DMS153 treated with DMSO at 0.1 percent for 48 hours (cell line): Measurements from ENCODE around the gene LIPC.

Experiments used
- DNase-seq: peaks from one replicate; lab custom pipeline; 2025; ENCODE audit not compliant: unreplicated experiment; lab: John Stamatoyannopoulos, UW

The LIPC gene

DNA sequence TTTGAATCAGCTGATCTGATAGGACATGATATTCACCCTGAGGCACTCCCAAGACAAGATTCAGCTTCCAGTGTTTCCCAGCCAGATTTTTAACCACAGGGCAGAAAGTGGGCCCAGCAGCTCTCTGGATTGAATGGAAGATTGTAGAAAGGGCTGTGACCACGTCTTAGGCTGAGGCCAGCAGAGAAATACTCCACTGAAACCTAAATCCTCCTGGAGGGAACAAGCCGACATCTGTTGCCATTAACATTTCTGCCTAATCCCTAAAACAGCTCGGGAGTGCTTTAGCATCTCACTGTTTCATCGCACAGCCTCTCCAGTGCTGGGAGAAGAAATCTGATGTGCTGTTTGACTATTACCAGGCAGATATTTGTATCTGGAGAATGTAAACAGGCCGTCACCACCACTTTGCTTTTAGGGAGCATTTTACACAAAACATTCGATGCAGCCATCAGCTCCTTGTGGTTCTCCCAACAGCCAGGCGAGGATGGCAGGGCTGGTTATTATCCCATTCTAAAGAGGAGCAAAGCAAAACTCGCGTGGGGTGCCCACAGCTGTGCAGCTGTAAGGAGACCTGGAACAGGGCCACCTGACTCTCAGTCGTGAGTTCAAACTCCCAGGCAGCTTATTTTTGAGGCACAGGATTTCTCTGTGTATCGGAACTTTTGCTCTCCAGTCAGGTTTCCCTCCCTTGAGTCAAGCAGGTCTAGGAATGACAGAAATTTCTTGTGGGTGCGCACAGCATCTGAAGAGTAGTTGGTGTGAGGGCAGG lies 117.4 kb downstream of the LIPC start:
- no peak for DNase-seq

DNA sequence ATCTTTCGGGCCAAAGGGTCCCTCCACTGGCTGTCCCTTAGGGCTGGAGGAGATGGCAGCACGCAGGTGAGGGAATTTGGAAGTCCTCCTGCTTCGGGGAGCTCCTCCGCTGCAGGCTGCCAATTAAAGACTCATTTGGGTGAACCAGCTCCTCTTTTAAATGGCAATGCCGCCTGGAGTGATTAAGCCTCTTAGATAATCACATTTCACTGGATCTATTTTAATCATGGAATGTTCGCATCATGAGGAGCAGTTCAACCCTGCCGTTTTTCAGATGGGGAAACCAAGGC lies 117.9 kb downstream of the LIPC start:
- no peak for DNase-seq

DNA sequence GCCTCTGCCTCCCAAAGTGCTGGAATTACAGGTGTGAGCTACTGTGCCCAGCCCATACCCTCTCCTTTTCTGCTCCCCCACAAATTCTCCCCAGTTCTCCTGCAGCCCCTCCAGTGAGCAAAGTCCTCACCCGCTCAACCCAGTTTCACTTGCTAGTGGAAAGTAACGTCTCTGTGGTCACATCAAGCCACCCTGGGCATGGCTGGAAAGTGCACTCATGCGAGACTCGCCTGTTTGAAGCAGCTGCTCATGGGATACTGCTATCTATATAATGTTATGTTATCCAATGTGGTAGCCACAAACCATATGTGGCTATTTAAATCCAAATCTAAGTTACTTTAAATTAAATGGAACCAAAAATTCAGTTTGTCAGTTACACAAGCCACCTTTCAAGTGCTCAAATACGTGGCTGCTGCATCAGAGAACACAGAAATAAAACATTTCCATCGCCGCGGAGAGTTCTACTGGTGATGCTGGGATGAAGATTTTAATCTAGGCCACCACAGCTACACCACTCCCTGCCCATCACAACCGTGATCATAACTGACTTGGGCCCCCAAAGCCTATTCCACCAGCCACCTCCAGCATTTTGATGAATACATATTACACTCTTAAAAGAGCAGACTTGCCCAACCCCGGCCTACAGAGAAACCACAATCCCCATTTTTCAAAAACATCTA lies 119.4 kb downstream of the LIPC start:
- no peak for DNase-seq

DNA sequence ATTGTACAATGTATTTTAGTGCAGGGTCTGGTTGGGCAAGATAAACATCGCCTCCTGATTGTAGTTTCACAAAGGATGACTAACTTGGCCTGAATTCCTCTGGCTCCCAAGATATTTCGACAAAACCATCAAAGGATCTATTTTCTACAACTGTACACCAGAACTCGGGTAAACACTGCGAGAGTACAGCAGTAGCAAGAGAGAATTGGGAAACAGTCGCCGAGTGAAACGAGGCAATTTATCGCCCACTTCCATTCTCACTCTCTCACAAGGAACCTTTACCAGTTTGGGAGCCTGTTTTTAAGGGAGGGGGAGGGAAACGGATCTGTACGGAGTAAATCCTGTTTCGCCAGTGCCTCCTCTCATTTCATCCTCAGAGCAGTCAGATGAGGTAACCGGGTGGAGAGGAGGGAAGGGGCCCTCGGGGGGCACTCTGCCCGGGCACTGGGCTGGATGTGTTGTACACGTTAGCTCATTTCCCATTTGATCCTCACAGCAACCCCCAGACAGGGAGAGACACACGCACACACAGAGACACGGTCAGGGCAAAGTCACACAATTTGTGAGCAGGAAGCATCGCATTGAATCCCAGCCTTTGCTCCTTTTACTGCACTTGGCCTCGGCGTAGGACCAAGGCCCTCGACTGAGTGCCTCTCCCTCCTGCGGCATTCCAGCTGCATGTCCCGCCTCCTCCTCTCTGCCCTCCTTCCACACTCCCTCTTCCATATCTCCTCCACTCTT lies 120.1 kb downstream of the LIPC start:
- DNase-seq, result no peak

DNA sequence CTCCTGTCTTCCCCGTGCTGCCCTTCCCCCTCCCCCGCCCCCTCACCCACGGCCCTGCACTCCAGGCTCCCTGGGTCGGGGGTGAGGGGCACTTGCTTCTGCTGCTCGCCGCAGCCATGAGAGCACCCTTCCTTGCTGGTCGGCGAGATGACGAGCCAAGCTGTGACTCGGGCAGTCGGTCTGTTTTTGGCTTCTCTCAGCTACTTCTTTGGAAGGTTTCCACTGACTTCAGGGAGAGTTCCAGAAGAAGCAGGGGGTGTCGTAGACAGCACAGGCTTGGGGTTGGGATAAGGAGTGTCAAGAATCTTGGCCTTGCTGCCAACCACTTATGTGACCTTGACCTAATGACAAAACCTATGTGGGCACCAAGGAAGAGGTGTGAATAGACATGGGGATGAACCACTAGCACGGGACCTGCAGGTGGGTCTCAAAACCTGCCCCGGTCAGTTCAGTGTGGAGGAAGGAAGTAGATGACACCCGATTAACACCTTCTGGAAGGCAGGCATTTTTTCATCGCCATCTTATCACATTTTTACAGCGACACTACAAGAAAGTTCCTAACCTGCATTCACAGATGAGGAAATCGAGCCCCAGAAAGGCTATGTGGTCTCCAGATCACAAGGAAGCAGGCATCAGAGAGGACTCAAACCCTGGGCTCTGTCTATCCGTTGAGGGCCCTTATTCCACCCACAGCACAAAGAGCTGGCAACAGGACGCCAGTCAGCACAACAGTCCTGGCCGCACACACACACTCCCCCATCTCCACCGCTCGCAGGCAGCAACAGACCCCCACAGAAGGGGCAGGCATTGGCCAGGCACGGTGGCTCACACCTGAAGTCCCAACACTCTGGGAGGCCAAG lies 120.9 kb downstream of the LIPC start:
- DNase-seq, result no peak

DNA sequence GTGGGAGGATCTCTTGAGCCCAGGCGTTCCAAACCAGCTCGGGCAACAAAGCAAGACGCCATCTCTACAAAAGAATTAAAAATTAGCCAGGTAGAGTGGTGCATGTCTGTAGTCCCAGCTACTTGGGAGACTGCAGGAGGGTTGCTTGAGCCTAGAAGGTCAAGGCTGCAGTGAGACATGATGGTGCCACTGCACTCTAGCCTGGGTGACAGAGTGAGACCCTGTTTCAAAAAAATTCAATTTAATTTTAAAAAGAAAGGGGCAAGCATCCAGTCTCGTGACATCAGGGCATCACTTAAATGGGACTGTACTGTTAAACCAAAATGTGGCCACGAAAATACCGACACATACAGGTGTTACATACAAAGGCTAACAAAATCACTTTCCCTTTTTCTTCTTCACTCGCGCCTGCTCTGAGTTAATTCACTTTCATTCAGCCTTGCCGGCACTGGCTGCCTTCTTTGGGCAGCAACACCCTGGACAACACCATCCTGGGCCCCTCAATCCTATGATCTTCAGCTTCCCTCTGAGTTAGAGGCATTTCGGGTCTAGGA lies 121.7 kb downstream of the LIPC start:
- no peak for DNase-seq

DNA sequence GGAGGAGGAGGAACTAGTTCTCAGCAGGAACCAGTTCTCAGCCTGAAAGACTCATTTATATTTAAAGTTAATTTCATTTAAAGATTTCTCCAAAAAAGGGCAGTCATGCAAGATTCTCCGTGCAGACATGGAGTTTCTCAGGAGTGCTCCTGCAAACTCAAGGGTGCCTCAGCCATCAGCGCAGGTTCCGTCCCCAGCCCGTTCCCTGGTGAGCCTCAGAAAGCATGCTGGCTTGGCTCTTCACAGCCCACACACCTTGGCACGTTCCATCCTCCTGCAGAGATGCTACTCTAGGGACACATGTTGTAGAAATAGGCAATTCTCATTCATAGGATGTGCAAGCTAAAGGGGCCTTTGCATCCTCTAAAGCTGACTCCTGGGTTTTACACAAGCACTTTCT lies 123.0 kb downstream of the LIPC start:
- no peak for DNase-seq

DNA sequence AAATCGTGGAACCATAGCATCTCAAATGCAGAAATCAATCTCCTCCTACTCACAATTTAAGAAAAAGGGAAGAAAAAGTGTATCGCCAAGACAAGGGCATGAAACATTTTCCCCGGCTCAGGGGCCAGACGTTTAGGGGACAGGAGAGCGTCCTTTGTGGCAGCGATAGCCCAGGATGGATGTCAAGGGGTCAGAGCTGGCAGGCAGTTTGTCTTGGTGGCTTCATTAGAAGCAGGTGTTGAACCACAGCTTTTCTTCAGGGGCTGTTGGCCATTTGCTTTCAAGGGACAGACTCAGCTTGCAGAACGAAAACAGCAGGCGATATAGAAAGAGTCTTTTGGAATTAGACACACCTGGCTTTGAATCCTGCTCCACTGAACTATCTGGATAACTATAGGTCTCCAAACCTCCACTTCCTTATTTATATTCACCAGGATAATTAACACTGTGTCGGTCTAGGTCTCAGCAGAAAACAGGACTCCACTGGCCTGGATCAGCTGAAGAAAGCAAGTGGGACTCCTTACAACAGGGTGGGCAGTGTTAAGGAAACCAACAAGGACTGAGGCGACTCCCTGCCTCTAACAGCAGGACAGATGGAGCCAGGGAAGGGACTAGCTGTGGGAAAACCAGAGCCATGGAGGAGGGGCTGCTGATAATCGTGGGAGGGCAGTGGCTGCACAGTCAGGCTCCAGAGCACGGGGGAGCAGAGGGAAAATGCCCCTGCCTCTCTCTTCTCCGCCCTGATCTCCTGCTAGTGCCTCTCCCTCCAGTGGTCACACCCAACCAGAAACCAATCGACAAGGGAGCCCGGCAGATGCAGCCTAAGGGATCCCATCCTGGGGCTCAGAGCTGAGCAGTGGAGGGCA lies 123.6 kb downstream of the LIPC start:
- DNase-seq, result no peak

DNA sequence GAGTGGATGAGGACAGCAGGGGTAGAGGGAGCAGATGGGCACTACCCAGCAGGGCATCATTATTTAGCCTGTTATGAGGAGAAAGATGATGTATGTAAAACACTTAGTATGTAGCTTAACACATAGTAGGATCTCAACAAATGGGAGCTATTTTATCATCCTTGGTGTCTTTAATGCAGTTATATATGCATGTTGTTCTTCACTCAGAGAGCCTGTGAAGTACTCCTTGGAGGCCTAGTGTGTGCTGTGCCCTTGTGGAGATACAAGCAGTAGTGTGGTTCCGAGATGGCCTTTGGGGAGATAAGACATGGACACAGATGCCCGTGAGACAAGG lies 124.2 kb downstream of the LIPC start:
- no peak for DNase-seq

DNA sequence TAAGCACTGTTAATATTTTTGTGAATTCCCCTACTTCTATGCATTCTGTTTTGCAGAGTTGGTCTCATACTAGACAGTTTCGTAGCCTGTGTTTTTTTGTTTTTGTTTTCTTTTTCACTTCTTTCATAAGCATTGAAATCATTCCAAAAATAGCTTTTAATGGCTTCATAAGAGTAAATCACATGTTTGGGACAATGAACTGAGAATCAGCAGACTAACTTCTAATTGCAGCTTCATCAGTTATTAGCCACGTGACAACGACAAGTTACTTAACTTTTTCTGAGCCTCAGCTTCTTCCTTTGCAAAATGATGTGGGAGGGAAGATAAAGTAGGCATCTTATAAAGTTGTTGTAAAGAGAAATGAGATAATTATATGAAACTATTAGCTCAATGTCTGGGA lies 124.8 kb downstream of the LIPC start:
- DNase-seq, result no peak

DNA sequence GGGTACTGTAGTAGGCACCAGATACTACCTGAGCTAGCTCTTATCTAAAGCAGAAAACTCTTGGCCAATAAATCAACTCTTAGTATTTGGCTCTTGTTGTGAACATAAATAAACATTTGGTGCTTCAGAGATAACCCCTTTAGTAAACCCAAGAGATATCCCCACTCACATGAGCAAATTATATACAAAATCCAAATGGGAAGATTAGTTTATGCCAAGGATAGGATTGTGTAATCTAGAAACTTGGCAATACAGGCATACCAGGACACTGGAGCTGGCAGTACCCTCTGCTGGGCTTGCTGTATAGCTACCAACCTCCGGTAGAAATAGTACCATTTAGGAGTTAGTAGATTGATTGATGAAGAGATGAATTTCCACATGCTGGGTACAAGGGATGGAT lies 127.0 kb downstream of the LIPC start:
- no peak for DNase-seq

DNA sequence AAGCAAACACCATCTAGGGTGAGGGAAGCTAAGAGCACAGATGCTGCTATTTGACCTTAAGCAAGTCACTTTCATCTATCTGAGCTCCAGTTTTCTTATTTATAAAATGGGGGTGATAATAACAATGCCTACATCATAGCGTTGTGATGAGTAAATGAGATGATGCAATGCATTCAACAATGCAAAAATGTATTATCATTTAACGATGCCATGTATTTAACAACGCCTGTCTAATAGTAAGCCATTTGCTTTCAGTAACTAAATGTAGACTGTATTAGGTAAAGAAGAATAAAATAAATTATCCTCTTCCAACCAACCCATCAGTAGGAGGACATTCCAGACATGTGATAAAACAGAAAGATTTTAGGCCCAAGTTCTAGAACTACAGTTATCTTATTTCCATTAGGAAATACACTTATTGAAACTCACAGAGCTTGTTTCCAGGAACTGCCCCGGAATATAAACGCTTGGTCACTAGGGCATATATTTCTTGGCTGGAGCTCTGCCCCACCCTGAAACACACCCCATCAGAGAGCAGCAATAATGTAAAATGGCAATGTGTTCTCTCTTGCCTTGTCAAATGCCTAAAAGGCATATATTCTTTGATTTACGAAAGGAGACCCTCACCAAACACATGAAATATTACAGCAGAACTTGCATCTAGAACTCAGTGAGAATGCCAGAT lies 128.3 kb downstream of the LIPC start:
- DNase-seq, result no peak

DNA sequence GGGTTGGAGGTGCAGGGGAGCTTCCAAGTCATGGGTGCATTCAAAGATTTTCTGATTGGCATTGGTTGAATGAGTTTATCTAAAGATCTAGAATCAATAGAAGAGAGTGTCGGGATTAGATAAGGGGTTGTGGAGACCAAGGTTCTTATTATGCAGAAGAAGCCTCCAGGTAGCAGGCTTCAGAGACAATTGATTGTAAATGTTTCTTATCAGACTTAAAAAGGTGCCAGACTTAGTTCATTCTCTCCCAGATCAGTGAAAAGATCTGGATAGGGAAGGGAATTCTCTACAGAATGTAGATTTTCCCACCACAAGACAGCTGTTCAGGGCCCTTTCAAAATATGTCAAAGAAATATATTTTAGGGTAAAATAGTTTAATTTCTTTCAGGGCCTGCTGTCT lies 129.5 kb downstream of the LIPC start:
- DNase-seq, result no peak

DNA sequence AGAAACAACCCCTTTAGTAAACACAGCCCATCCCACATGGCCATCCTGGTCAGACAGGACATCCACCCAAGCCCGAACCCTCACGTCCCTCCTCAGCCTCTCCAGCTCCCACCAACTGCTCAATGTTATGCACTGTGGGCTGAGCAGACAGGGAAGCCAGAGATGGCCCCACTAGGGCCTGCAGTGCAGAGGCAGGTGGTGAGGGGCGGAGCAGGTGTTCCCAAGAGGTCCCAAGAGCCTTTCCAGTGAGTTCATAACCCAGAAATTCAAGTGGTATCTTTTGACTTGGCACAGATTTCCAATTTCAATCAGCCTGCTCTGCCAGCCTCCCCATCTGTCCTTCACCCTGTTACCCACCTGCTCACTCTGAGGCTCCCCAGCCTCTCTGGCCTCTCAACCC lies 130.3 kb downstream of the LIPC start:
- DNase-seq, result no peak

DNA sequence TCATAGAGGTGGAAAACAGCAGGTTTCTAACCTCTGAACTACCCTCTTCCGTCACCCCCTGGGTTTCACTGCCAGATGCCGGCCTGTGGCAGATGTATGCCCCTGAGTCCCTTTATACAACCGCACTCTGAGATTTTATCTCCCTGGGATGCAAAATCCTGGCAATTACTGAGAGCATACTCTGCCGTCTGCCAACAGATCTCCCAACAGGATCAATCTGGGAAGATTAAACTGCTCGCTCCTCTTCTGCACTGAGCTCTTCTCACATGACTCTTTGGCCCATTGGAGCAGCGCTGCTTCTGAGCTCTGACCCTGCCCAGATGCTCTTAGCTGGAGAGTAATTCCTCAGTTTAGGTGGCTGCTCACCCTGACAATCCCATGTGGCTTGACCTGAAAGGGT lies 133.2 kb downstream of the LIPC start:
- no peak for DNase-seq

DNA sequence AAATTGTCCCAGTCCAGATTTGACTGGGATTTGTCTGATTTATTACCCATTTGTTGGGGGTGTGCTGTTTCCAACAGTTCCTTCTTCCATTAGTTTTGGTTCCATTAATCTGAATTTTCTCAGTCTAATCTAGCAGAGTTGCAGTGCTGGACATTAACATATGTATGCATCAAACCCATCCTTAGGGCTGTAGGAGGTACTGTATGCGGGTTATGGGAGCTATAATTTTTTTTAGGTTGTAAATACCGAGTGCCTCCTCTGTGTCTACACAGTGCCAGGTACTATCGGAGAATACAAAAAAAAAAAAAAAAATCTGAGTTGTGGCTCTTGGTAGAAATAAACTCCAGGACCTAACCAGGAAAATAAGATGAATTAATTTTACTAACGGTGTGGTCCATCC lies 133.8 kb downstream of the LIPC start:
- DNase-seq, result no peak

DNA sequence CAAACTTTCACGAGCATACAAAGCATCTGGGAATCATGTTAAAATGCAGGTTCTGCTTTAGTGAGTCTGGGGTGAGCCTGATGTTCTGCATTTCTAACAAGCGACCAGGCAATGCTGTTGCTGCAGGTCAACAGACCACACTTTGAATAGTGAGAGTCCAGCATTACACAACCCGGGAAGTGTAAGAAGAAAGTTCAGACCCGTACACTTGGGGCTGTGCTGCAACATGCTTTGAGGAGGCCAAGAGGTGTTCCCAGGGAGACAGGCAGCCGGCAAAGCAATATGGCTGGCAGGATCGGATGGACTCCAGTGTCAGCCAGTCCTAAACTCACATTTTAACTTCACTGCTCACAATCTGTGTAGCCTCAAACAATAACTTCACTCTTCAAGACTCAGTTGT lies 134.2 kb downstream of the LIPC start:
- DNase-seq, result no peak

DNA sequence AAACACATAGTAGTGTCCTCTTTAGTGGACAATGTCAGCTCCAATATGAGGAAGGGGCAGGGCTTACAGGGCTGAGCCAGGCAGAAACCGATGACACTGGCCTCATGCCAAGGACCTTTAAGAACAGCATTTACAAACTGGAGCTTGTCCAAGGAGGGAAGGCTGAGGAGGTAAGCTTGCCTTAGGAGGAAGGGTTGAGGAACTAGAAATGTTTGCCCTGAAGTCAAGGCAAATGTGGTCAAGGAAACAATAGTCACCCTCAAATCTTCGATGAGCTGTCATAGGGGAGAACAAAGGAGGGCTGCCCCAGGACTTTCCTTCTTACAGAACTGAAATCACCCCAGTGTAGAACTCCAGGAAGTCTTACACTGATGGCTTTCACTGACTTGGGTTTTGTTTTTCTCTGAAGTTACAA lies 136.4 kb downstream of the LIPC start:
- DNase-seq, result no peak

DNA sequence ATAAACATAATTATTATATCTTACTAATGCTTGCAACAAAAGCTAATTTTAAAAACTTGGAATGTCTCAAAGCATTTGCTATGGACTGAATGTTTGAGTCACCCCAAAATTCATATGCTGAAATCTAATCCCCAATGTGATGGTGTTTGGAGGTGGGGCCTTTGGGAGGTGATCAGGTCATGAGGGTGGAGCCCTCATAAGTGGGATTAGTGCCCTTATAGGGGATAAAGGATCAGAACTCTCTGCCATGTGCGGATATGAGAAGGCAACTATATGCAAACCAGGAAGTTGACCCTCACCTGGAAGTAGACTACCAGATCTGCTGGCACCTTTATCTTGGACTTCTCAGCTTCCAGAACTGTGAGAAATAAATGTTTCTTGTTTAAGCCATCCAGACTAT lies 137.7 kb downstream of the LIPC start:
- no peak for DNase-seq

DNA sequence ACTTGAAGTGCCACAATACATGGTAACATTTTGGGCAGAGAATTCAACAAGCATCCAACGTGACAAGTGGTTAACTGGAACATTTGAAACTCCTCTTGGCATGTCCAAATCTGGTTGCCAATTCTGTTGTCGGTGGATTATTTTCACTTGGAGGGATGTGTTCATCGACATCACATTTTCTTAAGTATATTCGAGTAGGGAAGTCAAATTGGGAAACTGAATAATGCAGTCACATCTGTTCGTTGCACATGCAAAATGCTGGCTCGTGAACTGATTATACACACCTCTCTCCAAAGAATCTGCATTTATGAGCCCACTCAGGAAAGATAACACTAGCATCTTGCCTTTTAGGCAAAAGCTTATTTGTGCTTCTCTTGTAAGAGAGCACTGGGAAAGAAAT lies 139.7 kb downstream of the LIPC start:
- DNase-seq, result no peak
